GM12801 (cell line): ENCODE results near the gene KRT27.

Experiments used
- CTCF ChIP-seq: IDR thresholded peaks from one replicate; pipeline ENCODE4 v1.5.1; 2011; ENCODE audit warnings: control low read depth; ENCODE audit not compliant: insufficient read length; ENCODE audit errors: extremely low read depth

KRT27 gene

DNA sequence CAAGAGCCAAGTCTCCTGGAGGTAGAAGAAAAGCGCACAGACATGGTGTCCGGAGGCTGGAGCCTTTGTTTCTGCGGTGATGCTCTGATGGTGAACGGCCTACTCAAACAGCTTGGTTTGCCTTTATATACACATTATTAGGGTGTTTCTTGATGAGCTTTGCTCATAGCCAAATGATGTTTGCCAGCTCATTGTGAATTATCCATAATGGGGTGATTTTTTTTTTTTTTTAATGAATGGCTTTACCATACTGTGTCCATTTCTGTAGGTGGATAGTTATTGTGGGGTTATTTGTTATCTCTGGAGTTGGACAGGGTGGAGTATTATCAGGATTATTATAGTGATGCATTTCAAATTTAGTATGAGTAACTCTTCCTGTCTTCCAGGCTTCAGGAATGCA lies at the start of gene KRT27:
TSS of gene KRT27 (minus strand) at position 101 of the 400 bp plus-strand sequence. CDS start at position 44, 57 bp downstream.
- TF ChIP-seq CTCF = no peak

DNA sequence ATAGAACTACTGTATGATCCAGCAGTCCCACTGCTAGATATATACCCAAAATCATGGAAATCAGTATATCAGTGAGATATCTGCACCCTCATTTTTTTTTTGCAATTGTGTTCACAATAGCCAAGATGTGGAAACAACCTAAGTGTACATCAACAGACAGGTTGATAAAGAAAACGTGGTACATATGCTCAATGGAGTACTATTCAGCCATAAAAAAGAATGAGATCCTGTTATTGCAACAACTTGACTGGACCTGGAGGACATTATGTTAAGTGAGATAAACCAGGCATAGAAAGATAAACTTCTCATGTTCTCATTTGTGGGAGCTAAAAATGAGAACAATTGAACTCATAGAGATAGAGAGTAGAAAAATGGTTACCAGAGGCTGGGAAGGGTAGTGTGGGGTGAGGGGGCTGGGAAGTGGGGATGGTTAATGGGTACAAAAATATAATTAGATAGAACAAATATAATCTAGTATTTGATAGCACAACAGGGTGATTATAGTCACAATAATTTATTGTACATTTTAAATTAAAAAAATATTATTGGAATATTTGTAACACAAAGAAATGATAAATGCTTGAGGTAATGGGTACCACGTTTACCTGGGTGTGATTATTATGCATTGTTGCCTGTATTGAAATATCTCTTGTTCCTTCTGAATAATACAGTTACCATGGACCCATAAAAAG lies 47.9 kb upstream of the KRT27 start:
- TF ChIP-seq CTCF = no peak

DNA sequence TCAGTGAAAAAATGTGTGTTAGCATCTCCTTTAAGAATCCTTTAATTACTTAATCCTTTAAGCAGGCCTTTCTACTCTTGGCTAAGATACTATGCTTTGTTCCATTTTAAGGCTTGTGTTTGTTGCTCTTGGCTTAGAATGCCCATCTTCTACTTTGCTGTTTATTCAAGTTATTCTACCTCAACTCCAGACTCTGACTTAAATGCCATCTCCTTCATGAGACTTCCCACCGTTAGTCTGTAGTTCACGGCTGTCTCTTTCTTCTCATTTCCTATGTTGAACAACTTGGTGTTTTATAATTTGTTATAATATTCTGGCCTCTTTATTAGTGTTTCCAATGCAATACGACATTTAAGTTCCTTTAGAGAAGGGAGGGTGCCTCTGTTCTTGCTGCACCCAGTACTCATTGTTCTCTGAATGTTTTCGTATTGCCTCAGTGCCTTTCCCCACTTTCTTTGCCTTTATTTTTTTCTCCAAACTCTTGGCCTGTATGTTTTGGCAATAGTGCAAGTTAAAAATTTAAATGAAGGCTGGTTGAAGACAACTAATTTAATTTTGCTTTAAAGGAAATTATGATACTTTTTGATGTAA lies 46.2 kb upstream of the KRT27 start:
- TF ChIP-seq CTCF = no peak

- no peak for TF ChIP-seq CTCF
Measured at GRCh38 chr17:40827746-40828453, 45.5 kb upstream of the KRT27 start.

GRCh38 chr17:40825599-40825998 lies 43.2 kb upstream of the KRT27 start:
- no peak for TF ChIP-seq CTCF

DNA sequence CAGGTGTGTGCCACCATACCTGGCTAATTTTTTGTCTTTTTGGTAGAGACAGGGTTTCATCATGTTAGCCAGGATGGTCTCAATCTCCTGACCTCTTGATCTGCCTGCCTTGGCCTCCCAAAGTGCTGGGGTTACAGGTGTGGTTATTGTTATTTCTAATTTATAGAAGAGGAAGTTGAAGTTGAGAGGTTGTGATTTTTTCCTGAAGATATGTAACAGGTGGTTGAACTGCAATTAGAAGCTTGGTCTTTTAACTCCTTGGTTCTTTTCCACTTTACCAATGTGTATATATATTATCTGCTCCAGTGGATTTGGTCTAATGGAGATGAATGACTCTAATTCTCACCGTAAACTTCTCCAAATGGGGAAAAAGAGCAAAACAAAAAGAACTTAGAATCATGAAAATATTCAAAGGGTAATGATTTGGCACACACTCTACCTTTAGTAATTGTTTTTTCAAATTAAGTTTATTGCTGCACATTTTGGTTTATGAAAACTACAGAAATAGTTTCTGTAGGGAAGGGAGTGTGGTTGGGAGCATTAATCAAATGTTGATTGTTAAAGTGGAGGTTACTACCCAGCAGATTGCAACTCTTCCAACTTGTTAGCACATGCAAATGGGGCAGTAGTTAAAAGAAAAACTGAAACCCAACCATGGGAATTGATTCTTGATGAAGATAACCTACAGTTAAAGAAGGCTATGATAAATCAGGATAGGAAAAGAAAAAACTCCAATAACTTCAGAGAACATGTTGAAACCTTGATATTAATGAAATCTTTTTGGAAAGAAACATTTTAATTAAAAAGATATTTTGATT lies 41.9 kb upstream of the KRT27 start:
- no peak for TF ChIP-seq CTCF
